ENCODE measurements around the gene DAGLA. TPM values are rescaled to one million over a fixed set of nuclear protein-coding genes. Genes with fewer than 3 reads are reported as not detected.

DAGLA gene
- polyA plus RNA-seq, 3 donors = 4.5 to 5.6 (median 4.8) TPM

DNA sequence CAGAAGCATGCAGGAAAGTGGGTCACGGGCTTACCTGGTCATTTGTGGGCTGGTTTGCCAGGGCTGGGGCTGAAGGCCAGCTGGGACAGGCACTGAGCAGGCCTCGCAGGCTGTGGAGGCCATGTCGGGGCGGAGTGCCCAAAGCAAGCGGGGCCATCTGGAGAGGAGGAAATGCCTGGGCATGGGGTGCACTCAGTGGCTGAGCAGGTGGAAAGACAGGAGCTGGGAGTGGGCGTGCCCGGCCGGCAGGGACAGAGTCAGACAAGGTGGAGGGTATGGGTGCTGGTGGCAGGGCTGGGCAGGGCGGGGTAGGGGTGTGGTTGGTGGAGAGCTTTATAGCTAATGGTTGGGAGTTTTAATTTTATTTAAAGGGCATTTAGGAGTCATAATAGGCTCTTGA is 27.4 kb downstream of the DAGLA start:
- DNase-seq = no peak

DNA sequence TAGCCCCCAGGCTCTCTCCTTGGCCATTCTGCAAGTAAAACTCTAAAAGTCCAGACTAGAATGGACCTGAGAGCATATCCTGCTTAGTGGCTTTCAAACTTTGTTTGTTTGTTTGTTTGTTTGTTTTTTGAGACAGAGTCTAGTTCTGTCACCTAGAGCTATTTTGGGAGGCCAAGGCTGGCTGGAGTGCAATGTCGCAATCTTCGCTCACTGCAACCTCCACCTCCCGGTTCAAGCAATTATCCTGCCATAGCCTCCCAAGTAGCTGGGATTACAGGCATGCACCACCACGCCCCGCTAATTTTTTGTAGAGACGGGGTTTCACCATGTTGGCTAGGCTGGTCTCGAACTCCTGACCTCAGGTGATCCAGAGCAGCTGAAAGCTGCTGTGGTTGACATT is 28.9 kb downstream of the DAGLA start:
- no peak for DNase-seq

DNA sequence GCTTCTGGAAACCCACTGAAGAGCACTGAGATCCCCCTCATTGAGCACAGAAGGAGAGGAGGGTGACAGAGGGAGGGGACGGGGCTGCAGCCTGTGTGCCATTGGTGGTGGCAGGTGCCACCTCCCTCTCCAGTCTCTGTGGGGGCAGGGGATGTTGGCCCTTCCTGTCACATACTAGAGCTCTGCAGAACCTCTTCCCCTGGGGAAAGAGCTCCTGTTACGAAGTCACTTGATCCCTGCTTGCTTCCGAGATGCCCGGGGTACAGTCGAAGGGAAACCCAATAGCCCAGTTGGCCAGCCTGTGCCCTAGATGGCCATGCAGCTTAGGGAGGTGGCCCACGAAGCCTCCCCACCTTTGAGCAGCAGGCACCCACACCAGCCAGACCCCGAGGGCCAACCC is 29.4 kb downstream of the DAGLA start:
- no peak for DNase-seq

GRCh38 chr11:61710019-61710418 is 29.8 kb downstream of the DAGLA start:
- DNase-seq = no peak

- DNase-seq = no peak
Measured at GRCh38 chr11:61711037-61711436, 30.8 kb downstream of the DAGLA start.

GRCh38 chr11:61711498-61711897 is 31.3 kb downstream of the DAGLA start:
- DNase-seq = no peak

DNA sequence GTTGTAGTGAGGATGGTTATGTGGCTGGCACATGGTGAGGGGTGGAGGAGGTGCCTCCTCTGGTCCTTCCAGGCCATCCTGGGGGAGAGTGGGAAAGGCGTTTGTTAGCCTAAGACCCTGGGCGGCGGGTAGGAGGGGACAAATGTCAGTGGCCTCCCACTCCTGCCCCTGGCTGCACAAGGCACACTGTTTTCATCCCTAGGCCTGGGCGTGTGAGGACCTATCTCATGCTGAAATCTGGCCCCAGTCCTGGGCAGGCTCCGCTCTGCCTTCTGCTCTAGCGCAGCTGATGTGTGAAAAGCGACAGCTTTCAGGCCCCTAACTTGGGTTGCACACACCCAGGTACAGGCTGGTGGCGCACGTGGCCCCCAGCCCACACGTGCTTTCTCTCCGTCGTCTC is 32.1 kb downstream of the DAGLA start:
- DNase-seq = no peak

DNA sequence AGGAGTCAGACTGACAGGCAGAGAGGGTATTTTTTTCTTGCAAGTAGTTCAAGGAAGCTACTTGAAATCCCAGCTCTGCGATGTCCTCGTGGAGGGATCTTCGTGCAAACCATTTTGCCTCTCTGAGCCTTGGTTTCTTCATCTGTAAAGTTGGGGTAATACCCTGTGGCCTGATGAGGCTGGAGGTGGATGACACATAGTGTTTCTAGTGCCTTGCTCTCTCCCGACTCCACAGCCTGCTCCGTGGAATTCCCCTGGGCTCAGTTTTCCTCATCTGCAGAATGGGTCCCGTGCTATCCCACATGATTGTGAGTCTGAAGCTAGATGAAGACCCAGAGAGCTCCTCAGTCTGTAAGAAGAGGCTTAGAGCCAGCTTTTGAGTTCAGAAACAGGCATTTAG is 32.7 kb downstream of the DAGLA start:
- DNase-seq = no peak

GRCh38 chr11:61713464-61713863 is 33.3 kb downstream of the DAGLA start:
- DNase-seq = no peak

DNA sequence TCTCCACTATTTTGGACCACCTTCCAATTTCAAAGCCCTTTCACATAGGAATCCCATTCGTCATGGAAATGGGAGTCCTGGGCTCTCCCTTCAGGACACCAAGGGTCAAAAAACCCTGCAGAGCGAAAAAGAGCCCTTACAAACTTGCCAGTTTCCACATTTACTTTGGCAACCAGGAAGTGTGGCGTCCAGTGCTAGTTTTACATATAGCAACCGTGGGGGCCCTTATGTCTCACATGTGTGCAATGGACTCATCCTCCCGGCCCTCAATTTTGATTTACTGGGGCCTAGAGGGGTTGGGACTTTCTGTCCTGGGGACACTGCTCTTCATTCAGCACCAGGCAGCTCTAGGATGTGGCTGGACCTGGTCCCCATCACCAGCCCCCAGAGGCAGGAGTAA is 33.7 kb downstream of the DAGLA start:
- DNase-seq = no peak

DNA sequence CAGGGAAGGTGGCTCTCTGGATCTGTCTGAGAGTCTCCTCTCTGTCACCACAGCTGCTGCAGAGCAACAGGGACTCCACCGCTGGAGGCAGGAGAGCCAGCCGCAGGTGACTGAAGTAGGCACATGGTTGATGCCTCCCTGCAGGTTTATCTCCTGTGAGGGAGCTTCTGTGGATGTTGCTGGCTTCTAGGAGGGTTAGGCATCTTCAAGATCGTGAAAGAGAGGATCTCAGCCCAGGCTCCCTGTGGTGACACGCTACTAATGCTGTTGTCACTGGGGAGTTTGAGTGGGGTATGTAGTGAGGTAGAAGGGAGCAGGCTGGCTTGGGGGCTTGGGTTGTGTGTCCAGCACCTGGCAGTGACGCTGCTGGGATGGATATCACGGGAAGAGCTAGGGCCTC is 34.1 kb downstream of the DAGLA start:
- DNase-seq = no peak

- no peak for DNase-seq
Measured at GRCh38 chr11:61714916-61715315, 34.7 kb downstream of the DAGLA start.

- DNase-seq = no peak
Measured at GRCh38 chr11:61715867-61716266, 35.7 kb downstream of the DAGLA start.

DNA sequence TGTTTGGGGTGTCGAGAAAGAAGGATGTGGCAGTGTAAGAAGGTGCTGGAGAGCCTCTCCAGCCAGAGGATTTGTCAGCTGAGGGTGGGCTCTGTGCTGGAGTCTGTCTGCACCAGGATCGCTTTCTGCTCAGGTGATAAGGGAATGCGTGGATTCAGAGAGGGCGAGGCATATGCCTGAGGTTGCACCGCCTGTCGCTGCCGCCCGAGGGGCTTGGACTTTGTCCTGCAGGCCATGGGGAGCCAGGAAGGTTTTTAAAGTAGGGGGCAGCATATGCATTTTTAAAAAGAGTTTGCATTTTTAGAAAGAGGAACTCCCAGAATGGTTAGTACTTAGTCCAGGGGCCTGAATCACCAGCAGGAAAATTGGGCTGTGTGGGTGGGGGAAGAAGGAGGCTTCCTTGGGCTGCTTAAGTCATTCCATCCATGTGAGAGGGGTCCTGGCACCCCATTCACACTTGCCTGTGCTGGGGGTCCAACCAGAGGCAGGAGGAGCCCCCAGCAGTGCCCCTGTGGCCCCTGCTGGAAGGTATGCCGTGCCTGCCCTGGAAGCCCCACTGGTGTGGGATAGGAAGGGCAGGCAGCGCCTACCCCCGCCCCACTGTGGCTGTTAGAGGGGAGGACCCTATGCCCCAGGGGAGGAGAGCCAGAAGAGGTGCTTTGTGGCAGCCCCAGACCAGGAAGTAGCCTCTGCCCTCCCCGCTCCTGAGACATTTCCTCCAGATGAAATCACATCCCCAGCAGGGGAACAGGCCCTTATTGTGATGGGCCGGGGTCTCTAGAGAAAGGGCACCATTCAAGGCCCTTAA is 36.5 kb downstream of the DAGLA start:
- no peak for DNase-seq

- DNase-seq = no peak
Measured at GRCh38 chr11:61717286-61718033, 37.3 kb downstream of the DAGLA start.

DNA sequence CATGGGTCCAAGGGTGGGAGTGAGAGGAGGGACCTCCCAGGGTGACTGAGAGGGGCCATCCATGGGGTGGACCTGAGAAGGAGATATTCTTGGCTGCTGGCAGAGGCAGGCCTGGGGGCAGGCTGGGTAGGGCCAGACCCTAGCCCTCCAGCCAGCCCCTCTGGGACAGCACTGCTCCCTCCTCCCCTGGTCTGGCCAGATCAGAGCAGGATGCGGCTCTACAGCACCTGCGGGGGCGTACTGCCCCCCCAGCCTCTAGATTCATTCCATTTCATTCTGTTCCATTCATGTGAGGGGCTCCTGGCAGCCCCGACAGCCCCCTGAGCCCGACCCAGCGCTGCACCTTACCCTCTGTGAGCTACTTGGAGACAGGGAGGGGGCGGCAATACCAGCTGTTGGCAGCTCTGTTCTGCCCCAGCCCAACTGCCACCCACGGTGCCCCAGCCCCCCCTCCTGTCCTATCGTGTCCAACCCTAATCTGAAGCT is 37.9 kb downstream of the DAGLA start:
- no peak for DNase-seq

DNA sequence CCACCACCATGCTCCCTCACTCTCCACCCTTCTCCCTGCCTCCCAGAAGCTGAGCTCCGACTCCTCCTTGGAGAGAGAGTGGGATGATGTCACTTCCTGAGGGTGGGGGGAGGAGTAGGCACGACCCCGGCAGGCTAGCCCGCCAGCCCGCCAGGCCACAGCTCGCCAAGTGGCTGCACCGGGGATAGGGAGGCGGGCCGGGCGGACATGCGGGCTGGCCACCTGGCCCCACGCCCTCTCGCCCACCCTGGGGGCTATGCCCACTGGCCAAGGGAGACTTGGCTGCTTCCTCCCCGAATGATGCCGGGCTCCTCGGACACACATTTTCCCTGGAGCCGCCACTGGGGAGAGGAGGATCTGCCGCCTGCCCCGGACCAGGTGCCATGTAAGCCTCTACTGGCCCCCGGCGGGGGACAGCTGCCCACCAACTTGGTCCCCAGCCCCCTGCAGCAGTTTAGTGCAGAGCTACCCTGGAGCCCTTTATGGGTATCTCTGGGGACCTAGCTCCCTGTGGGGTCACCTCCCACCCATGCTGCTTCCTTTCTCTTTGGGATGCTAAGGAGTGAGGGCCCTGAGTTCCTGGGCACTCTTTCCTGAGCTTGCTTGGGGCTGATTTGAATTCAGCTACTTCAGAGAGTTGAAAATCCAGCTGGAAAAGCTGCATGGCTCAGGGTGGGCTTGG is 38.6 kb downstream of the DAGLA start:
- peak; percentile 83 for DNase-seq

- no peak for DNase-seq
Measured at GRCh38 chr11:61719978-61720377, 39.8 kb downstream of the DAGLA start.

GRCh38 chr11:61720597-61720996 is 40.4 kb downstream of the DAGLA start:
- DNase-seq = no peak

GRCh38 chr11:61724437-61724836 is 44.2 kb downstream of the DAGLA start:
- DNase-seq = no peak

DNA sequence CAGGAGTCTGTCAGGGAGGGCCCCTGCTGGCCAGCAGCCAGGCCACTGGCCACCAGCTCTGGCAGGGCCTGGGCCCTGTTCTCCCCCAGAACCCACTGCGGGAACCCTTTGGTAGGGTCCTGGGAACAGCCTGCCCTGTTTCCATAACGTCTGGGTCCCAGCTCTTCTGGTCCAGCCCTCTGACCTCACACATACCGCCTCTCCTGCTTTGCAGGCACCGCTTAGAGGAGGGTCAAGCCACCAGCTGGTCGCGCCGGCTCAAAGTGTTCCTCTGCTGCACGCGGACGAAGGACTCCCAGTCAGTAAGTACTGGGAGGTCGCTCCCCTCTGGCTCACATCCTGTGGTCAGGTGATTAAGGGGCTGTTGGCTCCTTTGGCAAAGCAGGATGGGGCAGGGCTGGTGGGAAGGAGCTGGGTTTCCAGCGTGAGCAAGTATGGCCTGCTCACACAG is 45.6 kb downstream of the DAGLA start:
- DNase-seq = no peak

- DNase-seq = no peak
Measured at GRCh38 chr11:61726775-61727174, 46.6 kb downstream of the DAGLA start.

GRCh38 chr11:61727401-61727811 is 47.2 kb downstream of the DAGLA start:
- no peak for DNase-seq

Measured in renal pelvis (tissue), 4 donors.